HT1080 (cell line): Measurements from ENCODE around the gene CDCA4. TPM values are rescaled to one million over a fixed set of nuclear protein-coding genes. Genes with fewer than 3 reads are reported as not detected.
A peak's percentile ranks its signal among the peaks of the same experiment; 100 is the strongest.

Source experiments
- DNase-seq: peaks from one replicate; pipeline ENCODE4 v3.0.0-alpha.2; 2015; ENCODE audit warnings: low read depth
- total RNA-seq: library from RNA; depleted of rRNA; stranded (reverse); fragments of >200 nt; shearing (Covaris generic); gene quantifications from 2 replicates; pipeline ENCODE4 v1.2.3, GENCODE V29; 2014

The CDCA4 gene
- total RNA-seq, 1 experiment from 2014 or later = 87.9 TPM

DNA sequence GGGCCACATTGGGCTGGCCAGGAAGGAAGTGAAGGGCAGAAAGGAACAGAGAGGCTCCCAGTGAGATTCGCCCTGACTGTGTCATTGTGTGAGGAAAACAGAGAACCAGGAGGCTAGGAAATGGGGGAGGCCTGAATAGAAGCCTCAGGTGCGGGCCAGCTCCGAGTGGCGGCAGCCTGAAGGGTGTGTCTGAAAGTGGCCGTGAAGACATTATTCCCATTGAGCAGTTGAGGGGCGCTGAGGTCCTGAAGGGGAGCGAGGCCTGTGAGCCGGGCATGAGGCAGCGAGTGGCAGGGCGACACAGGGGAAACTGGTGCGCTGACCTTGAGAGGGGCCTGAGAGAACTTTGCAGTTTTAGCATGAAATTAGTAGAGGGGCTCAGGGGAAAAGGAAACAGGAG, 28.4 kb downstream of the CDCA4 start:
- DNase-seq = no peak

DNA sequence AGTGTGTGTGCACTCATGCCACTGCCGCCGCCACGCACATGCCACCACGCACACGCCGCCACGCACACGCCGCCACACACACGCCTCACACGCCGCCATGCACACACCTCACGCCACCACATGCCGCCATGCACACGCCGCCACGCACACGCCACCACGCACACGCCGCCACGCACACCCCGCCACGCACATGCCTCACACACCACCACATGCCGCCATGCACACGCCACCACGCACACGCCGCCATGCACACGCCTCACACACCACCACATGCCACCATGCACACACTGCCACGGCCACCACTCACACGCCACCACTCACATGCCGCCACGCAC, 29.0 kb downstream of the CDCA4 start:
- no peak for DNase-seq

DNA sequence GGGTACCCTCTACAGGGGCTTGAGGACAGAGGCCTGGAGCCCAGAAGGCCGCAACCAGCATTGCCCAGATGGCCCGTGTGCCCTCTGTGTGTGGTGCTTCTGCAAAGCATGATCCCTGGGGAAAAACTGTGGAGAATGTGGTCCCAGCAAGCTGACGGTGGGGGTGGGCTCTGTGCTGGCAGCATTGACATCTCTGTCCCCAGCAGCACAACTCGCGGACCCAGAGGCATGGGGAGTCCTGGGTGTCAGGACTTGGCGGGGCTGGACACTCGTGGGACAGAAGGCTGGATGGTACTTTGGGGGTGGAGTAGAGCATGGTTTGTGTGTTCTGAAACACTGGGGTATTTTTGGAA, 31.0 kb downstream of the CDCA4 start:
- no peak for DNase-seq

- DNase-seq = no peak
These were observed 31.5 kb downstream of the CDCA4 start for GRCh38 chr14:104989236-104989950.

DNA sequence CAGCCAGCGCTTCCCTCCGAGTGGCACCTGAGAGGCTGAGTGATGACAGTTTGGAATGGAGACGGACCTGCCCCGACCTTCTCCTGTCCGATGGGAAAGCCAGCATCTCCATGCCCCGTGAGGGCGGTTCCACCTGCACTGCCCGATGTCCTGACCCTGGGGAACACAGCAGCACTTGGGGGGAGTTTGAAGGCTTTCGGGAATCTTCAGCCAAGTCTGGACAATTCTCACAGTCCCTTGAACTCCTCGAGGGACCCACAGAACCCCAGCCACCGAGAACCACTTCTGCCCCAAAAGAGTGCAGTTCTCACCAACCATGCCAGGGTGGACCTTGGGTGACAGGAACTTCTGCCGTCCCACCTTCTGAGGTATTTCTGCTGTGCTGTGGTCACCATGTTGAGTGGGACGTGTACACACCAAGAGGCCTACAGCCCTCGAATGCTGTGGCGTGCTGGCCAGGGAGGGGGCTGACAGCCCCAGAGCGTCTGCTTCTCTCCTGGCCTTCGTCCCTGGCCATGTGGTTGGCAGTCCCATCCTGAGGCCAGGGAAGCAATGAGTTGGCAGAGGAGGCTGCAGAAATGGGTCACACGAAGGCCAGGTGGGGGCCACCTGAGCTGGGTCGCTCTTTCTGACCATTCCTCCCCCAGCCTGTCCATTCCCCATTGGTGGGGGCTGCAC, 34.3 kb downstream of the CDCA4 start:
- no peak for DNase-seq

DNA sequence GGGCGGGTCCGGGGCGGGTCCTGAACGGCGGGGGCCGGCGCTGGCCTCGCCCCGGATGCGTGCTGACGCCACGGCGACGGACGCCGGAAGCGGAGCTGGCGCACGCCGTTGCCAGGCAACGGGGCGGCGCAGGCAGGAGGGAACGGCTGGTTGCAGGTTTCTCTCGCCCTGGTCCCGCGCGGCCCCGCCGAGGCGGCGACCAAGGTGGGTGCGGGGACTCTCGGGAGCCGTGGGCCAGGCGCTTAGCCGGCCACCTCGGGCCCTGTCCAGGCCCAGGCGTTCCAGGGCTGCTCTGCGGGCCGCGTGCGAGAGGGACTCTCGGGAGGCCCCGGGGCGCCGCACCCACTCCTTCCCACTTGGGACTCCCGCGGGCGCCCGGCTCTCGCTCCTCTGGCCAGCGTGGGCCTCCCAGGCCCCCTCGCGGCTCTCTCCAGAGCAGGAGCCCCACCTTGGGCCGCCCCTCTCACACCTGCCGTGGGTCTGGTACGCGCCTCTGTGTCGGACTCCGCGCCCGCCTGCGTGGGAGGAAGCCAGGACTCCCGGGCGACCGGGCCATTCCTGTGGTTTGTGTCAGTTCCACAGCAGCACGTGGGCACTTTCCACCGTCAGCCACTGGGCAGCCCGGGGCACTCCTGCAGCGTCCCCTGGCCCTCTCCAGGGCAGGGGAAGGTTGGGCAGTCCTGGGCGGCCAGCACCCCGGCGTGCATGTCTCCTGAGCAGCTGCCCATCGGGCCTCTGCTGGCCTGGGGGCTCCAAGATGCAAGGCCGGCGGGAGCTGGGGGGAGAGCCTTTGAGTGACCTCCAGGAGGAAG, 35.0 kb downstream of the CDCA4 start, which contains the start of gene CLBA1:
TSS of gene CLBA1 (plus strand) at position 114 of the 812 bp plus-strand sequence. CDS start at position 758, 644 bp downstream.
- peak; percentile 84 for DNase-seq

- no peak for DNase-seq
These were observed 36.6 kb downstream of the CDCA4 start for GRCh38 chr14:104984056-104984894.

GRCh38 chr14:104983231-104983721, 37.6 kb downstream of the CDCA4 start:
- DNase-seq = no peak

GRCh38 chr14:104982548-104983230, 38.2 kb downstream of the CDCA4 start:
- no peak for DNase-seq

DNA sequence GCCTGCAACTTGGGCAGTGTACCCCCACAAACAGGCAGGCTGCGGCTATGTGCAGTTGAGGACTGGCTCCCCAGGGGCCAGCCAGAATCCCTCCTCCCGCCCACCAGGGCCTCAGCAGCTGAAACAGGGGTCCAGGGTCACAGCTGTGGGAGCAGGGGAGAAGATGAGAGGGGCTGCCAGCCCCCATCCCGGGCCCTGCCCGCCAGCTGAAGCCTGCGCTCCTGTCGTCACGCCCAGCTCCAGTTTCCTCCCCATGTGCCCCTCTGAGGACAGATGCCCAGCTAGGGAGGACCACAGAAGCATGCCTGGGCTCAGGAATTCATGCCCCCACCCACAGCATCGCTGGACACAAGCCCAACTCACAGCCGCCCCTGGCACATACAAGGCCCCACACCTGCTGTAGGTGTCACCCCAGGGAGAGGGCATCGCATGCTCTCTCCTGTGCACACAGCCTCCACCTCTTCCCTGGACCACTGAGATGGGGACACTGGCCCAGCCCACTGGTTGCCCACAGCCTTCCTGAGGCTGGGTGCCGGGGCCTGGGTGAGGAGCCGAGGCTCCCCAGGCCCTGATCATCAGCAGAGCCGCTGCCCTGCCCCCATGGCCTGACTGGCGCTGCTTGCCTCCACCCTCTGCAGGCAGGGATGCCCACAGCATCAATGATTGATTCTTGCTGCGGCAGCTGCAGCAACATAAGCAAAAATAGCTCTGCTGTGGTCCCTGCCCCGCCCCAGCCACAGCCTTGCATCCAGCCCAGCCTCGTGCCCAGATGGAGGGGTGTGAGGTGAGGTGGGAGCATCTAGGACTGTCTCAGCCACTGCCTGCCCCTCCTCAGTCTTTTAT, 39.0 kb downstream of the CDCA4 start:
- DNase-seq = no peak

DNA sequence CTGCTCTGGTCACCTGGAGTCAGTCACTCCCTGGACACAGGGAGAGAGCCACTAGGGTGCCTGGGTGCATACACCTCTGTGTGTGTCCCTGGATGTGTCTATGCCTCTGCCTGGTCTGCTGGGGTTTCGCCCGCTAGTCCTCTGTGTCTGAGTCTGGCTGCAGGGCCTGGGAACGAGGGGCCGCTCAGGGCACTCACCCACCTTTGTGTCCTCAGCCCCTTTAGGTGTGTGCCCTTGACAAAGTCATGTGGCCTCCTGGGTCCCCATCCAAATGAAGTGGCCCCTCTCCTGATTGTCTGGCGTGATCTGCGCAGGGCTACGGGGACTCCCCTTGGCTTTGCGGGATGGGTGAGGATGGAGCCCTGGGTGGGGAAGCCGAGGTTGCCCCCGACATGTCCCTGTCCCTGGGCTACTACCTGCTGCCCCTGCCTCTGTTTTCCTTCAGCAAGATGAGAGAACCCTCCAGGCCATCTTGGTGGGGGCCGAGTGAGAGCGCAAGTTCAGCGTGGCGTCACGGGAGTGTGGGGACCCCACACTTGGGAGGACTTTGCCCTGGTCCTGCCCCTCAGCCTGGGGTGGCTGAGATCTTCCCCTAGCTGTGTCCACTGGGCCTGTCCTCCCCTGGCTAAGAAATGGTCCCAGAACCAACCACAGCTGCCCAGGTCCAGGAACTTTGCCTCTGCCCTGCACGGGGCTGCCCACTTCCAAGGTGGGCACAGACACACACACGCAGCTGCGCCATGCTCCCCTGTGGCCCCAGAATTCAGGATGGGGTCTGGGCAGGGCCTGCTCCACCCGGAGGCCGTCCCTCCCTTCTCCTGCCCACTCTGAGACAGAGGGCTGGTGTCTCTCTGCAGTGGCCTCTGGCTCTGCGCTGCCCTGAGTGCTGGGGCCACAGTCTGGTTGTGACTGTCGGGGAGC, 40.0 kb downstream of the CDCA4 start:
- no peak for DNase-seq

DNA sequence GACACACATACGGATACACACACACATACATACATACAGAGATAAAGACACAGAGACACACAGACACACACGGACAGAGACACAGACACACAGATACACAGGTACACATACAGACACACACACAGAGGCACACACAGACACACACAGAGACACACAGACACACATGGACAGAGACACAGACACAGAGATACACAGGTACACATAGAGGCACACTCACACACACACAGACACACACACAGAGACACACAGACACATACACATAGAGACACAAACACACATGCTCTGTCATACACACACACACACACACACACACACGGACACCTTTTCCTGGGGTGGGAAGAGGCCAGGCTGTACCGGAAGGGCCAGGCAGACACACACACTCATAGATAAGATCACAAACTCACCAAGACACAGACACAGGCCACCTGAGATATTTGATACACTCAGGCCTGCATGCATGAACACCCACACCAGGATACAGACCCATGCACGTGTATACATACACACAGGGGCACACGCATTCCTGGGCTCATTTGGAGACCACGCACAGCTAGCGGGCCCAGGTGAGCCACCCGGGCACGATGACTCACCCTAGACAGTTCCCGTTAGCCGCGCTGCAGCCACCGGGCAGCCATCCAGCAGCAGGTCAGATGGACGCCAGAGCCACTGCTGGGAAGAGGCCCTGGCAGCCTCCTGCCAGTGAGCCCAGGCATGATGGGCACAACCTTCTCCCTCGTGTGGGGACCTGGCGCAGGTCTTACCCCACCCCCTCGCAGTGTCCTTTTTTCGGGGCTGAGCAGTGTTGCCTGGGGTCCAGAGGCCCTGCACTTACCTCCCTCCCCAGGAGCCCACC, 40.9 kb downstream of the CDCA4 start:
- peak; percentile 74 for DNase-seq

- no peak for DNase-seq
These were observed 41.9 kb downstream of the CDCA4 start for GRCh38 chr14:104978746-104979691.

DNA sequence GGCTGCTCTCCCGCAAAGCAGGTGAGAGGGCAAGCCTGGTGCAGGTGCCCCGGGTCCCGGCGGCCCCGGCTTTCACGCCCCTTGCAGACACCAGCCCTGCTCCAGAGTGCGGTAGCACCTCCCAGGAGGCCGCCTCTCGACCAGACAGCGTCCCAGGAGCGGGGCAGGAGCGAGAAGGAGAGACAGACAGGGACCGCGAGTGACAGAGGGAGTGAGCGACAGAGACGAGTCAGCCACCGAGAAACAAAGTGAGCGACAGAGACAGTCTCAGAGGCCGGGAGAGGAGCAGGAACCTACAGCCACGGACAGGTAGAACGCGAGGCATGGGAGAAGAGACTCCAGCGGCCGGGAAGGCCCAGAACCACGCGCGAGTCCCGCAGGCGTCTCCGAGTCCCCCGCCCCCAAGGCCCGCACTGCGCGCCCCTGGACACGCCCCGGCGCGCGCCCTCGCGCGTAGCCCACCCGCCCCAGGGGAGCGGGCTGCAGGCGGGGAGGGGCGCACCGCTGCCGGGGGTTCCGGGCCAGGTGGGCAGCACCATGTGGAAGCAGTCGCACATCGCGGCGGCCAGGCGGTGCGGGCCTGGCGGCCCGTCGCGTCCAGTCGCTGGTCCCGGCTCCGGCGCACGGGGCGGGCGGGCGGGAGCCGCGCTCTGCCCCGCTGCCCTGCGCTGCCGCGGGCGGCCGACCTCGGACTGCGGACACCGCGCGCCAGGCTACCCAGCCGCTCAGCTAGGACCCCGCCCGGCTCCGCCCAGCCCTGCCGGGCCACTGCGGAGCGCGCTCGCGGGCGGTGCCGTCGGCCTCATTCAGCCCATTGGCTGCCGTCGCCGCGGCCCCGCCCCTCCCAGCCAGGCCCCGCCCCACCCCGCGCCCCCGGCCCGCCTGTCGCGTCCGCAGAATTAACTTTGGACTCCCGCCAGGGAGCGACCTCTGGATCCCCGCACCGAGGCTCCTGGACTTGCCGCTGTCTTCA, 42.9 kb downstream of the CDCA4 start, which contains the start of gene AHNAK2:
TSS of gene AHNAK2 (minus strand) at position 694 of the 973 bp plus-strand sequence. CDS start at position 557, 137 bp downstream.
- DNase-seq = no peak
